GM12878 (cell line): ENCODE results near the gene HS3ST2. TPM values are rescaled to one million over a fixed set of nuclear protein-coding genes. Genes with fewer than 3 reads are reported as not detected.

Source experiments
- ATAC-seq: fragments of 200-7000 bp; cut with Tn5 transposase; 3 replicates; pipeline ENCODE4 v1.9.1; 2020; ENCODE audit warnings: mild to moderate bottlenecking, moderate library complexity
- BruUV-seq: library from RNA; stranded (reverse); fragments of 400-500 nt; replicated peaks from 2 replicates; lab custom pipeline; 2021; lab: Mats Ljungman, UMichigan
- CTCF ChIA-PET: fragments of 300-600 bp; sonication (Branson Sonifier 250); formaldehyde crosslinking; extraction: SDS; loops from one replicate; lab custom pipeline; 2021; ENCODE audit warnings: inconsistent platforms; lab: Yijun Ruan, JAX
- POLR2A ChIA-PET: fragments of 350-600 bp; formaldehyde crosslinking; extraction: SDS; loops from one replicate; lab custom pipeline; 2021; ENCODE audit warnings: inconsistent platforms; lab: Charles Lee
- RAD21 ChIA-PET: fragments of 300-600 bp; sonication (Branson Sonifier 250); formaldehyde crosslinking; loops from one replicate; lab custom pipeline; 2023; ENCODE audit warnings: antibody characterized with exemption; ENCODE audit not compliant: unreplicated experiment; lab: Charles Lee
- SMC1A ChIA-PET: fragments of 300-600 bp; sonication (Branson Sonifier 250); formaldehyde crosslinking; loops from one replicate; lab custom pipeline; 2023; ENCODE audit not compliant: unreplicated experiment, uncharacterized antibody; lab: Charles Lee
- DNase-seq: peaks from one replicate; pipeline ENCODE4 v3.0.0-alpha.2; 2011; ENCODE audit warnings: low read depth, low spot score
- FAIRE-seq: peaks from 3 replicates; lab custom pipeline; 2011; peaks lifted over from hg19 to GRCh38; lab: Jason Lieb, UNC
- H2AFZ ChIP-seq: 2 replicates; pipeline ENCODE4 v1.6.0; 2011; ENCODE audit warnings: low read depth, low read length, control low read depth; ENCODE audit not compliant: control insufficient read depth
- H3K27ac ChIP-seq: 2 replicates; pipeline ENCODE4 v1.5.1; 2011; ENCODE audit warnings: control low read depth; ENCODE audit not compliant: control insufficient read depth, insufficient read depth
- H3K27me3 ChIP-seq, 2 experiments: replicated peaks in 1 of 2; 2 replicates each; pipeline versions ENCODE4 v1.6.0 to v1.6.1; 2011; ENCODE audit warnings: low read length in 1 of 2; ENCODE audit not compliant: control insufficient read depth in 2 of 2, insufficient read depth in 2 of 2
- H3K36me3 ChIP-seq, 2 experiments: 2 replicates each; pipeline ENCODE4 v1.5.1; 2011; ENCODE audit warnings: low read length in 1 of 2; ENCODE audit not compliant: control insufficient read depth in 2 of 2, insufficient read depth in 2 of 2
- H3K4me1 ChIP-seq: 2 replicates; pipeline ENCODE4 v1.6.1; 2011; ENCODE audit warnings: mild to moderate bottlenecking, low read length, moderate library complexity, mixed read lengths; ENCODE audit not compliant: control insufficient read depth, insufficient read depth
- H3K4me2 ChIP-seq: 2 replicates; pipeline ENCODE4 v1.6.0; 2011; ENCODE audit warnings: control low read depth; ENCODE audit not compliant: control insufficient read depth, insufficient read depth
- H3K4me3 ChIP-seq: fragments of 200-600 bp; sonication (generic); 2 replicates; pipeline ENCODE4 v1.5.1; 2016
- H3K79me2 ChIP-seq: 2 replicates; pipeline ENCODE4 v1.6.0; 2011; ENCODE audit warnings: low read length; ENCODE audit not compliant: control insufficient read depth, insufficient read depth
- H3K9ac ChIP-seq: 2 replicates; pipeline ENCODE4 v1.8.0; 2011; ENCODE audit warnings: low read length, control low read depth, mixed read lengths; ENCODE audit not compliant: control insufficient read depth, insufficient read depth
- H3K9me3 ChIP-seq: replicated peaks from 3 replicates; pipeline ENCODE4 v1.5.1; 2011; ENCODE audit warnings: mild to moderate bottlenecking, low read length; ENCODE audit not compliant: control insufficient read depth, insufficient read depth
- H4K20me1 ChIP-seq: 2 replicates; pipeline ENCODE4 v1.6.0; 2011; ENCODE audit not compliant: control insufficient read depth, insufficient read depth
- BMI1 ChIP-seq: fragments of 450-650 bp; IDR thresholded peaks from 2 replicates; pipeline ENCODE4 v1.6.1; 2016; ENCODE audit warnings: mild to moderate bottlenecking, moderate library complexity, borderline replicate concordance
- CREM ChIP-seq: IDR thresholded peaks from 2 replicates; pipeline ENCODE4 v1.6.1; 2014; ENCODE audit warnings: antibody characterized with exemption, low read depth
- EED ChIP-seq: sonication (generic); IDR thresholded peaks from 2 replicates; pipeline ENCODE4 v1.6.1; 2016; ENCODE audit warnings: antibody characterized with exemption, low read depth
- ESRRA ChIP-seq: IDR thresholded peaks from 2 replicates; pipeline ENCODE4 v1.6.1; 2012; ENCODE audit warnings: mild to moderate bottlenecking, low read length, improper control_type of control experiment
- FOS ChIP-seq: IDR thresholded peaks from 3 replicates; pipeline ENCODE4 v1.6.1; 2011; ENCODE audit warnings: borderline replicate concordance; ENCODE audit not compliant: insufficient read length; ENCODE audit errors: extremely low read depth
- MEF2A ChIP-seq: IDR thresholded peaks from 2 replicates; pipeline ENCODE4 v1.6.1; 2011; ENCODE audit warnings: low read depth, mild to moderate bottlenecking, low read length, moderate library complexity; ENCODE audit not compliant: insufficient read depth
- MXI1 ChIP-seq: fragments of 150-350 bp; IDR thresholded peaks from 2 replicates; pipeline ENCODE4 v1.6.1; 2011; ENCODE audit warnings: low read depth, mild to moderate bottlenecking, inconsistent platforms, low read length, improper control_type of control experiment
- POU2F2 ChIP-seq: IDR thresholded peaks from 3 replicates; pipeline ENCODE4 v1.6.1; 2011; ENCODE audit warnings: low read depth, mild to moderate bottlenecking, low read length, borderline replicate concordance
- RELA ChIP-seq: fragments of 450-650 bp; IDR thresholded peaks from 2 replicates; pipeline ENCODE4 v1.8.0; 2014; ENCODE audit warnings: borderline replicate concordance; ENCODE audit not compliant: partially characterized antibody
- SIX5 ChIP-seq: IDR thresholded peaks from 2 replicates; pipeline ENCODE4 v1.6.1; 2011; ENCODE audit warnings: mild to moderate bottlenecking, low read depth, low read length, moderate library complexity; ENCODE audit not compliant: severe bottlenecking
- SP1 ChIP-seq: IDR thresholded peaks from one replicate; pipeline ENCODE4 v1.6.1; 2011; ENCODE audit warnings: low read depth, low read length
- ZNF592 ChIP-seq: fragments of 450-650 bp; IDR thresholded peaks from 2 replicates; pipeline ENCODE4 v1.6.1; 2017; ENCODE audit warnings: mild to moderate bottlenecking, moderate library complexity
- WGBS: methylation state at CpG from one replicate; pipeline ENCODE4 v1.1.6; 2016; ENCODE audit warnings: low lambda C conversion rate; ENCODE audit not compliant: insufficient replicate concordance, insufficient coverage; ENCODE audit errors: missing lambda C conversion rate; 5-methylcytosine and 5-hydroxymethylcytosine counted together
- in situ Hi-C: fragments of 300-500 bp; cut with MboI; formaldehyde crosslinking; loops from 9 replicates; pipeline ENCODE4 v1.14.3; 2018; ENCODE audit warnings: mixed read lengths
- intact Hi-C: fragments of 100-400 bp; cut with micrococcal nuclease; formaldehyde crosslinking; loops from one replicate; pipeline ENCODE4 v1.14.2; 2022; ENCODE audit not compliant: unreplicated experiment
- polyA plus RNA-seq, 11 experiments: library from polyadenylated mRNA; depleted of rRNA in 4 of 11; unstranded in 6 of 11; stranded (reverse) in 5 of 11; fragments of >200 nt; fragmentation: Nextera tagmentation in 4 of 11; fragmentation: Illumina TruSeq in 1 of 11; extraction: Ambion mirVana in 4 of 11; extraction: Trizol in 1 of 11; gene quantifications; 1 replicate in 1 of 11; 2 replicates in 10 of 11; pipeline versions ENCODE4 v1.2.1 to v1.2.3, GENCODE V29; 2011 to 2016; ENCODE audit warnings: inconsistent platforms in 2 of 11, missing spikeins in 2 of 11, low read depth in 1 of 11
- total RNA-seq, 4 experiments: library from RNA; depleted of rRNA in 3 of 4; stranded (reverse); fragments of >200 nt in 3 of 4; fragmentation: Illumina TruSeq in 1 of 4; extraction: Trizol in 1 of 4; gene quantifications; 2 replicates each; pipeline versions ENCODE4 v1.2.1 to v1.2.3, GENCODE V29; 2013 to 2021

HS3ST2 gene
- total and polyA plus RNA-seq, 10 of the 15 experiments (the other 5 are each of a cell fraction or from before 2014, with no cell fraction given) = not detected

- FAIRE-seq (no peak), DNase-seq (no peak), ATAC-seq (no peak)
- no peaks in the 10 kb centered on the region for H3K9me3 ChIP-seq
- H3K4me1 ChIP-seq = no peaks in the 10 kb centered on the region
- H4K20me1 ChIP-seq = no peaks in the 10 kb centered on the region
- TF ChIP-seq SP1 (no peak), ESRRA (no peak), CREM (no peak), MEF2A (no peak), MXI1 (no peak)
- H3K36me3 ChIP-seq = no peaks in the 10 kb centered on the region
- 36% methylated on average over 6 of the region's 6 CpGs for WGBS
- intact Hi-C loops (no loop called here), in situ Hi-C loops (no loop called here)
- no peak overlapping the region for H2AFZ ChIP-seq
- ChIA-PET RAD21 (no interaction called here), SMC1A (interaction anchor here (0.8 kb wide), 1 partner anchor 13 kb away, joined by 4 read pairs; no protein-coding TSS in a partner anchor), POLR2A (no interaction called here), CTCF (no interaction called here)
- no peak overlapping the region for H3K4me3 ChIP-seq
- no peaks in the 10 kb centered on the region for H3K27me3 ChIP-seq
- no peak overlapping the region for H3K9ac ChIP-seq
- H3K79me2 ChIP-seq = no peaks in the 10 kb centered on the region
- H3K4me2 ChIP-seq = no peak overlapping the region
- H3K27ac ChIP-seq = no peak overlapping the region
- no TSS peak for BruUV-seq
Observed at GRCh38 chr16:22775220-22775922, 38.6 kb upstream of the HS3ST2 start.

GRCh38 chr16:22781480-22781879 is 32.5 kb upstream of the HS3ST2 start:
- Histone ChIP-seq H2AFZ (no peak overlapping the region), H3K4me3 (no peak overlapping the region), H3K9ac (no peak overlapping the region), H3K27me3 (no peaks in the 10 kb centered on the region), H3K4me2 (no peak overlapping the region), H3K36me3 (no peaks in the 10 kb centered on the region), H4K20me1 (no peaks in the 10 kb centered on the region), H3K79me2 (no peaks in the 10 kb centered on the region), H3K4me1 (no peaks in the 10 kb centered on the region), H3K27ac (no peak overlapping the region), H3K9me3 (no peaks in the 10 kb centered on the region; the same call in 2 of the 3 replicates)
- ChIA-PET RAD21 (no interaction called here), POLR2A (no interaction called here), CTCF (interaction anchor here (0.8 kb wide), 1 partner anchor 654 kb away, joined by 3 read pairs; no protein-coding TSS in a partner anchor), SMC1A (no interaction called here)
- BruUV-seq = no TSS peak
- ATAC-seq (no peak), FAIRE-seq (no peak), DNase-seq (no peak)
- TF ChIP-seq FOS = no peak
- no peak for TF ChIP-seq ZNF592
- TF ChIP-seq POU2F2 = no peak
- no peak for TF ChIP-seq EED
- TF ChIP-seq SIX5 = no peak
- TF ChIP-seq RELA = no peak
- TF ChIP-seq BMI1 = no peak
- in situ Hi-C loops (no loop called here), intact Hi-C loops (no loop called here)
- 51% methylated on average over 8 of the region's 8 CpGs for WGBS
